ENCODE measurements around the gene XRCC4. TPM values are rescaled to one million over a fixed set of nuclear protein-coding genes. Genes with fewer than 3 reads are reported as not detected.
A peak's percentile ranks its signal among the peaks of the same experiment; 100 is the strongest.

XRCC4 gene
- total and polyA plus RNA-seq, 2 of the 13 experiments (the other 11 are each of a cell fraction or from before 2014, with no cell fraction given): 2.8 to 12.6 TPM

DNA sequence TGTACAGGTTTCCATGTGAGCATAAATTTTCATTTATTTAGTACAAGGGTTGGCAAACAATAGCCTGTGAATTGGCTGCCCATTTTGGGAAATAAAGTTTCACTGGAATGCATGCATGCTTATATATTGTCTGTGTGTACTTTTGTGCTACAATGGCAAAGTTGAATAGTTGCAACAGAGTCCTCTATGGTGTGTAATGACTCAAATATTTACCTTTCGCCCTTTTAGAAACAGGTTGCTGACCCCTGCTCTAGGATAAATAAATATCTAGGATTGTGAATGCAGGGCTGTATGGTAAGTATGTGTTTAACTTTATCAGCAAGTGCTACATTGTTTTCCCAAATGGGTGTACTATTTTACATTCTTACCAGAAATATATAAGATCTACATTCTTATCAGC lies 47.2 kb downstream of the XRCC4 start (continued):
- TF ChIP-seq, protein P1, sequence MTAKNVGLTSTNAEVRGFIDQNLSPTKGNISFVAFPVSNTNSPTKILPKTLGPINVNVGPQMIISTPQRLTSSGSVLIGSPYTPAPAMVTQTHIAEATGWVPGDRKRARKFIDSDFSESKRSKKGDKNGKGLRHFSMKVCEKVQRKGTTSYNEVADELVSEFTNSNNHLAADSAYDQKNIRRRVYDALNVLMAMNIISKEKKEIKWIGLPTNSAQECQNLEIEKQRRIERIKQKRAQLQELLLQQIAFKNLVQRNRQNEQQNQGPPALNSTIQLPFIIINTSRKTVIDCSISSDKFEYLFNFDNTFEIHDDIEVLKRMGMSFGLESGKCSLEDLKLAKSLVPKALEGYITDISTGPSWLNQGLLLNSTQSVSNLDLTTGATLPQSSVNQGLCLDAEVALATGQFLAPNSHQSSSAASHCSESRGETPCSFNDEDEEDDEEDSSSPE (CRISPR knock-in tag; IDR thresholded peaks at IDR 0.05): no peak
- no peak for TF ChIP-seq ZNF383 (CRISPR knock-in tag; IDR thresholded peaks at IDR 0.05; ENCODE audit: borderline replicate concordance)
- no peak for TF ChIP-seq ZNF607 (CRISPR knock-in tag; IDR thresholded peaks at IDR 0.05; ENCODE audit: borderline replicate concordance)
- 0 out of 2 replicates have a peak, but pooled peaks have one; percentile 32 for TF ChIP-seq ZNF317 (CRISPR knock-in tag; IDR thresholded peaks at IDR 0.05)
- TF ChIP-seq SP1 (IDR thresholded peaks at IDR 0.05): no peak
- no peak for TF ChIP-seq SP1 (CRISPR knock-in tag; IDR thresholded peaks at IDR 0.05)
- TF ChIP-seq ZNF850 (CRISPR knock-in tag; conservative IDR thresholded peaks at IDR 0.05): no peak
- TF ChIP-seq, protein P2, sequence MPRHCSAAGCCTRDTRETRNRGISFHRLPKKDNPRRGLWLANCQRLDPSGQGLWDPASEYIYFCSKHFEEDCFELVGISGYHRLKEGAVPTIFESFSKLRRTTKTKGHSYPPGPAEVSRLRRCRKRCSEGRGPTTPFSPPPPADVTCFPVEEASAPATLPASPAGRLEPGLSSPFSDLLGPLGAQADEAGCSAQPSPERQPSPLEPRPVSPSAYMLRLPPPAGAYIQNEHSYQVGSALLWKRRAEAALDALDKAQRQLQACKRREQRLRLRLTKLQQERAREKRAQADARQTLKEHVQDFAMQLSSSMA (CRISPR knock-in tag; IDR thresholded peaks at IDR 0.05): no peak
- TF ChIP-seq ZNF446 (CRISPR knock-in tag; IDR thresholded peaks at IDR 0.05): no peak
- TF ChIP-seq HDAC1 (CRISPR knock-in tag; IDR thresholded peaks at IDR 0.05): peak; percentile 77
- TF ChIP-seq ZNF460 (CRISPR knock-in tag; IDR thresholded peaks at IDR 0.05; ENCODE audit: borderline replicate concordance): no peak
- no peak for TF ChIP-seq CC2D1A (CRISPR knock-in tag; IDR thresholded peaks at IDR 0.05)
- no peak for TF ChIP-seq ZNF235 (CRISPR knock-in tag; IDR thresholded peaks at IDR 0.05; ENCODE audit: borderline replicate concordance)
- TF ChIP-seq MTF2 (CRISPR knock-in tag; IDR thresholded peaks at IDR 0.05; ENCODE audit: borderline replicate concordance): no peak
- TF ChIP-seq, protein P3, sequence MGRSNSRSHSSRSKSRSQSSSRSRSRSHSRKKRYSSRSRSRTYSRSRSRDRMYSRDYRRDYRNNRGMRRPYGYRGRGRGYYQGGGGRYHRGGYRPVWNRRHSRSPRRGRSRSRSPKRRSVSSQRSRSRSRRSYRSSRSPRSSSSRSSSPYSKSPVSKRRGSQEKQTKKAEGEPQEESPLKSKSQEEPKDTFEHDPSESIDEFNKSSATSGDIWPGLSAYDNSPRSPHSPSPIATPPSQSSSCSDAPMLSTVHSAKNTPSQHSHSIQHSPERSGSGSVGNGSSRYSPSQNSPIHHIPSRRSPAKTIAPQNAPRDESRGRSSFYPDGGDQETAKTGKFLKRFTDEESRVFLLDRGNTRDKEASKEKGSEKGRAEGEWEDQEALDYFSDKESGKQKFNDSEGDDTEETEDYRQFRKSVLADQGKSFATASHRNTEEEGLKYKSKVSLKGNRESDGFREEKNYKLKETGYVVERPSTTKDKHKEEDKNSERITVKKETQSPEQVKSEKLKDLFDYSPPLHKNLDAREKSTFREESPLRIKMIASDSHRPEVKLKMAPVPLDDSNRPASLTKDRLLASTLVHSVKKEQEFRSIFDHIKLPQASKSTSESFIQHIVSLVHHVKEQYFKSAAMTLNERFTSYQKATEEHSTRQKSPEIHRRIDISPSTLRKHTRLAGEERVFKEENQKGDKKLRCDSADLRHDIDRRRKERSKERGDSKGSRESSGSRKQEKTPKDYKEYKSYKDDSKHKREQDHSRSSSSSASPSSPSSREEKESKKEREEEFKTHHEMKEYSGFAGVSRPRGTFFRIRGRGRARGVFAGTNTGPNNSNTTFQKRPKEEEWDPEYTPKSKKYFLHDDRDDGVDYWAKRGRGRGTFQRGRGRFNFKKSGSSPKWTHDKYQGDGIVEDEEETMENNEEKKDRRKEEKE (IDR thresholded peaks at IDR 0.05): no peak
- no peak for TF ChIP-seq ZBTB1 (CRISPR knock-in tag; IDR thresholded peaks at IDR 0.05; ENCODE audit: borderline replicate concordance)
- no peak for TF ChIP-seq ZNF225 (CRISPR knock-in tag; IDR thresholded peaks at IDR 0.05)
- TF ChIP-seq, protein P4, sequence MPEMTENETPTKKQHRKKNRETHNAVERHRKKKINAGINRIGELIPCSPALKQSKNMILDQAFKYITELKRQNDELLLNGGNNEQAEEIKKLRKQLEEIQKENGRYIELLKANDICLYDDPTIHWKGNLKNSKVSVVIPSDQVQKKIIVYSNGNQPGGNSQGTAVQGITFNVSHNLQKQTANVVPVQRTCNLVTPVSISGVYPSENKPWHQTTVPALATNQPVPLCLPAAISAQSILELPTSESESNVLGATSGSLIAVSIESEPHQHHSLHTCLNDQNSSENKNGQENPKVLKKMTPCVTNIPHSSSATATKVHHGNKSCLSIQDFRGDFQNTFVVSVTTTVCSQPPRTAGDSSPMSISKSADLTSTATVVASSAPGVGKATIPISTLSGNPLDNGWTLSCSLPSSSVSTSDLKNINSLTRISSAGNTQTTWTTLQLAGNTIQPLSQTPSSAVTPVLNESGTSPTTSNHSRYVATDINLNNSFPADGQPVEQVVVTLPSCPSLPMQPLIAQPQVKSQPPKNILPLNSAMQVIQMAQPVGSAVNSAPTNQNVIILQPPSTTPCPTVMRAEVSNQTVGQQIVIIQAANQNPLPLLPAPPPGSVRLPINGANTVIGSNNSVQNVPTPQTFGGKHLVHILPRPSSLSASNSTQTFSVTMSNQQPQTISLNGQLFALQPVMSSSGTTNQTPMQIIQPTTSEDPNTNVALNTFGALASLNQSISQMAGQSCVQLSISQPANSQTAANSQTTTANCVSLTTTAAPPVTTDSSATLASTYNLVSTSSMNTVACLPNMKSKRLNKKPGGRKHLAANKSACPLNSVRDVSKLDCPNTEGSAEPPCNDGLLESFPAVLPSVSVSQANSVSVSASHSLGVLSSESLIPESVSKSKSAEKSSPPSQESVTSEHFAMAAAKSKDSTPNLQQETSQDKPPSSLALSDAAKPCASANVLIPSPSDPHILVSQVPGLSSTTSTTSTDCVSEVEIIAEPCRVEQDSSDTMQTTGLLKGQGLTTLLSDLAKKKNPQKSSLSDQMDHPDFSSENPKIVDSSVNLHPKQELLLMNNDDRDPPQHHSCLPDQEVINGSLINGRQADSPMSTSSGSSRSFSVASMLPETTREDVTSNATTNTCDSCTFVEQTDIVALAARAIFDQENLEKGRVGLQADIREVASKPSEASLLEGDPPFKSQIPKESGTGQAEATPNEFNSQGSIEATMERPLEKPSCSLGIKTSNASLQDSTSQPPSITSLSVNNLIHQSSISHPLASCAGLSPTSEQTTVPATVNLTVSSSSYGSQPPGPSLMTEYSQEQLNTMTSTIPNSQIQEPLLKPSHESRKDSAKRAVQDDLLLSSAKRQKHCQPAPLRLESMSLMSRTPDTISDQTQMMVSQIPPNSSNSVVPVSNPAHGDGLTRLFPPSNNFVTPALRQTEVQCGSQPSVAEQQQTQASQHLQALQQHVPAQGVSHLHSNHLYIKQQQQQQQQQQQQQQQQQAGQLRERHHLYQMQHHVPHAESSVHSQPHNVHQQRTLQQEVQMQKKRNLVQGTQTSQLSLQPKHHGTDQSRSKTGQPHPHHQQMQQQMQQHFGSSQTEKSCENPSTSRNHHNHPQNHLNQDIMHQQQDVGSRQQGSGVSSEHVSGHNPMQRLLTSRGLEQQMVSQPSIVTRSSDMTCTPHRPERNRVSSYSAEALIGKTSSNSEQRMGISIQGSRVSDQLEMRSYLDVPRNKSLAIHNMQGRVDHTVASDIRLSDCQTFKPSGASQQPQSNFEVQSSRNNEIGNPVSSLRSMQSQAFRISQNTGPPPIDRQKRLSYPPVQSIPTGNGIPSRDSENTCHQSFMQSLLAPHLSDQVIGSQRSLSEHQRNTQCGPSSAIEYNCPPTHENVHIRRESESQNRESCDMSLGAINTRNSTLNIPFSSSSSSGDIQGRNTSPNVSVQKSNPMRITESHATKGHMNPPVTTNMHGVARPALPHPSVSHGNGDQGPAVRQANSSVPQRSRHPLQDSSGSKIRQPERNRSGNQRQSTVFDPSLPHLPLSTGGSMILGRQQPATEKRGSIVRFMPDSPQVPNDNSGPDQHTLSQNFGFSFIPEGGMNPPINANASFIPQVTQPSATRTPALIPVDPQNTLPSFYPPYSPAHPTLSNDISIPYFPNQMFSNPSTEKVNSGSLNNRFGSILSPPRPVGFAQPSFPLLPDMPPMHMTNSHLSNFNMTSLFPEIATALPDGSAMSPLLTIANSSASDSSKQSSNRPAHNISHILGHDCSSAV (CRISPR knock-in tag; IDR thresholded peaks at IDR 0.05; ENCODE audit: borderline replicate concordance): no peak
